ENCODE data around the gene SEMA3G.

SEMA3G gene

DNA sequence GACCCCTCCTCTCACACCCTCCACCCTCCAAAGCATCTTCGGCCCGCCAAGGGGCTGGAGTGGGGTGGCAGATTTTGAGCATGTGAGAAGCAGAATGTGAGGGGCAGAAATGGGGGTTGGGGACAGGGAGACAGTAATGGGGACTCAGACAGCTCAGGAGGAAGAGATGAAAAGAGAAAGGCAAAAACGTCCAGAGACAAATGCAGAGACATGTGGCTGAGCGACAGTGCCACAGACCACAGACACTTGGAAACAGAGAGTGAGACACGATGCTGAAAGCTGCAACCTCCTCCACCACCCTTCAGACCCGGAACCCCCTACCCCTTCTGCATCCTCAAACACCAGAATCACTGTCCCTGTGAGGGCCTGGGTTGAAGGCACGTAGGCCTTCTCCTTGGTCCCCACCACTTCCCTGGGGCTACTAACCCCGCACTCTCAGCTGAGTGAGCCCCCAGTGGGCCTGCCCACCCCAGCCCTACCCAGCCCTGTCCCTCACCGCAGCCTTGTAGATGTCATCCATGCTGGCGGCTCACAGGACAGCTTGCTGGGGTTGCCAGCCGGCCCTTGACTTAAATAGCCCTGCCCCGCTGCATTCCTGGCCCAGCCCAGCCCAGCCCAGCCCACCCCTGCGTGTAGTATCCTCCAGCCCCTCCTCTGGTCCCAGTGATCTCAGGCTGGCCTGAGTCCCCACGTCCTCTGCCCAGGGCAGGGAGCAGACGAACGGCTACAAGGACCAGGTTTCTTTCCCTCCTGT, 8.8 kb upstream of the SEMA3G start, which contains the start of gene TNNC1:
TSS of gene TNNC1 (minus strand) at position 546 of the 754 bp plus-strand sequence. CDS start at position 520, 26 bp downstream.
- no peak for DNase-seq

DNA sequence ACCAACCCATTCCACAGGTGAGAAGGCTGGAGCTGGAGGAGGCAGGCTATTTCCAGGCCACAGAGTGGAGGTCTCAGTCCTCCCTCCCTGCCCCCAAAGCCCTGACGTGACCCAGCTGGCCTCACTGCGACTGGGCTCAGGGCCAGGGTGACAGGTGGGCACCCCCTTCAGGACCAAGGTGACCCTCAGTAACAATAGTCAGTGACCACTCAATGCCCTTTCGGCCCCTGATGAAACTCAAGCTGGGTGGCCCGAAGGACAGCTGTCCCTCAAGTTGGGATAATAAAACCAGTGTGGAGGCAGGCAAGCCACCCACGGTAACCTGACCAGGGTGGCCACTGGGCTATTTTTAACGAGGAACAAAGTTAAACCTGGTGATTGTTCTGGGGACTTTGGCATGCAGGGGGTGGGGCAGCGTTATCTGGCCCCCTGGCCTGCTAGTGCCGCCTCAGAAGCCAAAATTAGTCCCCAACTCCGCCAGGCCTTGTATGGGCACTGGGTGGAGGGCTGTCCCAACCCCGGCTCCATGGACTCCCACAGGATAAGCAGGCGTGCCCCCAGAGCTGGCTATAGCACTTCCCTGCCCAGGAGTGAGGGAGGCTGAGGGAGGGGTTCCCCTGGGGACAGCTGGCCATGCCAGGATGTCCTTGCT, 7.8 kb upstream of the SEMA3G start:
- no peak for DNase-seq

GRCh38 chr3:52452126-52452525, 7.2 kb upstream of the SEMA3G start:
- no peak for DNase-seq

GRCh38 chr3:52451237-52452083, 6.6 kb upstream of the SEMA3G start:
- DNase-seq = no peak

DNA sequence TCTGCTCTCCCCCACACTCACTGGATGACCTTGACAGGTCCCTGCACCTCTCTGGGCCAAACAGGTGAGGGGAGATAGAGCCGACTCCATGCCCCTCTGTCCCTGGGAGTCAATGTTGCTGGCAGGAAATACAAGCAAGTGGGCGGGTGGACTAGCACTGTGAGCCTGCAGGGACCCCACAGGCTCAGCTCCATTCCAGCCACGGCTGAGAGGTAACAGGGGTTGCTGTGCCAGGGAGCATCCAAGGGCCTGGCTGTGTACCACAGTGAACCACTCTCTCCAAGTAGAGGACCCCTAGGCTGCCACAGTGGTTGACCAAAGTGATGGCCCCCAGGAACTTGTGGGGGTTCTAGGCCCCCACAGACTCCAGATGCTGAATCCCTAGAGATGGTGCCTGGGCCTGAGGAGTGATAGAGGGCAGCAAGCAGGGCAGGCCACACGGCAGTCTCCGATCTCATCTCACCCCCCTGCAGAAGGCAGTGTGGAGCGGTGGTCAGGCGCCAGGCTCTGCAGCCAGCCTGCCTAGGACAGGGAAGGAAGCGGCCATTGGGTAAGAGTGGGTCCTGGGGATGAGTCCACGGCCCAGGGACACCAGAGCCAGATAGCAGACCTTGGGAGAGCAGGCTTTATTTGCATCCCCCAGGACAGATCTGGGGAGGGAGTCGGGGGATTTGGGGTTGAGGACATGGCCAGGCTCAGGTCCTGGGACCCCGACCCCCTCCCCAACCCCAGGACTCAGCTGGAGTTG, 5.8 kb upstream of the SEMA3G start:
- DNase-seq = no peak

- DNase-seq = no peak
These were observed 2.8 kb upstream of the SEMA3G start for GRCh38 chr3:52447512-52448355.

GRCh38 chr3:52446631-52447511, 2.0 kb upstream of the SEMA3G start:
- peak; percentile 80 for DNase-seq

DNA sequence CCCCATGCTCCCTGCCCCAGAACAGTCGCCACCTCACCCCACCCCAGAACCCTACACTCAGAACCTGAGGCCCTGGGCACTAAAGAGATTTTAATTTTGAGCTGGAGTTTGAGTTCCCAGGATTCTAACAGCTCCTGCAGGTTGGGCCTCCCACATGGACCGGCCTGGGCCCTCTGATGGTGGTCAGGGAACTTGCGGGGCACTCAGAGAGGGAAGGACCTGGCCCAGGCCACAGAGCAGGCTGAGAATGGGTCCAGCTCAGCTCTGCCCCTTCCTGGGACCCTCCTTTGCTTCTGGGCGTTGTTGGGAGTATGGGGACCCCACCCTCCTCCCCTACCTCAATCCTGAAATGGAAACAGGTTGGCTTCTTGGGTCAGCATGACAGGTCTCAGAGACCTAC, 1.1 kb upstream of the SEMA3G start:
- no peak for DNase-seq

DNA sequence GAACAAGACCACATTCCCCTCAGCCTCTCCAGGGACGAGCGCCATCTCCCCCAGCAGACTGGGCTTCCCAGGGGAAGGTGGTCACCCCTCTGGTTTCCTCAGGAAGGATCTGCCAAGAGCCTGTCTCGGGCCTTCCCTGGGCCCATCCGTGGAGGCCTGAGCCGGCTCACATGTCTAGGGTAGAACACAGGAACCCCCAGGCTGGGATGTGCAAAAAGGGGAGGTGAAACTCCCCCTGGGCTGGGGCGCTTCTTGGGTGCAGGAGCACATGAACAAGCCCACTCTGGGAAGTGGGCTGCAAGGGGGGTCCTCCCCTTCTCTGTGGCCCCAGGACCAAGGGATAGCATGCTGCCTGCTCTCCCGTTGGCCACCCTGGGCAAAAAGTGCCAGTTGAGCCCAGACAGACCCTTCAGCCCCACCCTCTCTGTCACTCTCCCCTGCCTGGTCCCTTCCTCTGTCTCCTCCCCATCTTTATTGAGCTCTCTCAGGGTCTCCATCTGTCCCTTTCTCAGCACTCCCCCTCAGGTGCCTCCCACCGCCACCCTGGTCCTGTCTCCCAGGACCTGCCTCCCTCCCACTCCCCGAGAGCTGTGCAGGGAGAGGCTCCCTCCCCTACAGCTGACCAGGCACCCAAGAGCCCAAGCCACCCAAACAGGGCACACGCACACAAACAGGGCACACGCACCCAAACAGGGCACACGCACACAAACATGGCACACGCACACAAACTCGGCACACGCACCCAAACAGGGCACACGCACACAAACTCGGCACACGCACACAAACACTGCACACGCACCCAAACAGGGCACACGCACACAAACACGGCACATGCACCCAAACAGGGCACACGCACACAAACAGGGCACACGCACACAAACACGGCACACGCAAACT, 864 bp downstream of the SEMA3G start:
- no peak for DNase-seq

GRCh38 chr3:52443268-52443610, 1.7 kb downstream of the SEMA3G start:
- no peak for DNase-seq

GRCh38 chr3:52442409-52443267, 2.3 kb downstream of the SEMA3G start:
- no peak for DNase-seq

DNA sequence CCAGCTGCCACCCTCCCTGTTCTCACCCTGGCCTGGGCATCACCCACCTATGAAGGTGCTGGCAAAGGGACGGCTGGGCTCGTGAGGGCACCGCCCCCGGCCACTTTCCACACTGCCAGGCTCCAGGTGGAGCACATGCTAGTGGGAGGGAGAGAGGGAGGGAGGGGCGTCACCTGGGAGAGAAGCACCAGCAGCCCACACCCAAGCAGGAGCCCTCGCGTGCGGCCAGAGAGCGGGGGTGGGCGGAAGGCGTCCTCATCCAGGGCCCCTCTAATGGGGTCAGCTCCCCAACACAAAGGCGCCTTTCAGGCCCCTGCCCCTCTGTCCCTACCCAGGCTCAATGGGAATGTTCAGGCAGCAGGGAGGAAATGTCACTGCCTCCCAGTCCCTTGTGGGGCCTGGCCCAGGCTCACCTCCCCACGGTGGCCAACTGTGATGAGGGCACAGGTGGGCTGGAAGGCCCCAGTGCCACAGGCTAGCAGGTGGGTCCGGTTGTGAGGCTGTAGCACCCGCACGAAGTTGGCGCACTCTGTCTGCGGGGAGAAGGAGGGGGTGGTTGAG, 3.1 kb downstream of the SEMA3G start:
- no peak for DNase-seq

- no peak for DNase-seq
These were observed 3.7 kb downstream of the SEMA3G start for GRCh38 chr3:52441091-52441771.

DNA sequence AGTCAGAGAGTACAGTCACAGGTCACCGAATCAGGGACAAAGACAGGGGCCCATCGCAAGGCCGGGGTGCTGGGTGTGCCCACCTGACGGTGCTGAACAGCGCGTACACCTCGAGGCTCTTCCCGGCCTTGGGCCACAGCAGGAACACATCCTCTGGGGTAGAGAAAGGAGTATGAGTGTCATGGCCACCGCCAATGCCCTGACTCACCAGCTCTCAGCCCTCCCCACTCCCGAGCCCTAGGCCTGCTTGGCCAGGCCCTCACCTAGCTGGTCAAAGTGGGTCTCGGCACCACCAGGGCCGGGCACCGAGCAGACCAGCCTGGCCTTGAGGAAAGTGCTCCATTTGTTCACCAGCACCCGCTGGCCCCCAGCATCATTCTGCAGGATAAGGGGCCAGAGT, 4.2 kb downstream of the SEMA3G start:
- DNase-seq = no peak

DNA sequence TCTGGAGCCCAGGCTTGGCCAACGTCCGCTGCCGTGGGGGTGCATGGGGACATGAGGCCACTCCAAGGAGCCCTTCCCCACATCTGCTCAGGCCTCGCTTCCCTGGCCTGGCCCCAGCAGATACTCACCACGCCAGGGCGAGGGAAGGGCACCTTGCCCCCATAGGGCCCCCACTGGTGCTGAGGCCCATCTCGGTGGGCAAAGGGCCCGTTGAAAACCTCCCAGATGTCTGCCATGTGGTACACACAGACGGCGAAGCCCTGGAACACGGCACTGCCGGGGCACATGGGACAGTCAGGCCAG, 4.7 kb downstream of the SEMA3G start:
- DNase-seq = no peak

DNA sequence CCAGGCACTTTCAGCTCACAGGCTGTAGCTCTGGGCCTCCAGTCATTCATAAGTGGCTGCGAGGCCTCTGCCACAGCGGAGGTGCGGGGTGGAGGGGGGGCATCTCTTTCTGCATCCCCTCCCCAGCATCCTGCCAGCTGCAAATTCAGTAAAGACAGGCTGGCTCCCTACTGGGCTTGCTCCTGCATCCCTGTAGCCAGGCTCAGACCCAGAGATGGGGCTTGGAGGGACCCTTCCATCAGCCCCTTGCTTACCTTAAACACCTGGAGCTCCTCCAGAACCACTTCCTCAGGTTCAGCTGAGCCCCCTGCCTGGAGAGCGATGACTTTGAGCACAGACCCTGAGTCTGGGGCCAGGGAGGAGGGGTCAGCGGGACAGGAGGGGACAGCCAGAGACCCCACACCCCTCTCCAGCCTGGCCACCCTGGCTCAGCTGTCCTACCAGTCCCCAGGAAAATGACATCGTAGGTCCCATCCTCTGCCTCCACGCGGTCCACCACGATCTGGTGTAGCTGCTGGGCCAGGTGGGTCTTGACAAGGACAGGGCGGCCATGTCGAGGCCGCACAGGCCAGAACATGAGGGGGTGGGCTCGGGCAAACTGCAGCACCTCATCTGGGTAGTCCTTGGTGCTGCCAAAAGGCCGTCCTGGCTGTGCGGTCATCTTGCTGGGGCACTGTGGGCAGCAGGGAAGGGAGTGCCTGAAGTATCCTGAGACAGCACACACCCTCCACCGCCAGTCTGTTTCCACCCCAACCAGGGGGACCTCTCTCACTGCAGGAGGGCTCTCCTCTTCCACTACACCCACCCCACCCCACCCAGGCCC, 5.3 kb downstream of the SEMA3G start:
- DNase-seq = no peak

All from CD4-positive, alpha-beta T cell treated with Interleukin-17A for 4 hours (primary cell).